ENCODE data around the gene PCDH9.

- no peak for TF ChIP-seq POLR2A (IDR thresholded peaks at IDR 0.05)
- TF ChIP-seq EP300 (IDR thresholded peaks at IDR 0.05): no peak
- TF ChIP-seq CTCF (IDR thresholded peaks at IDR 0.05): no peak
- no peak for TF ChIP-seq POLR2AphosphoS5 (IDR thresholded peaks at IDR 0.05)
These were observed 679.0 kb downstream of the PCDH9 start for GRCh38 chr13:66551128-66551527.

Data from upper lobe of left lung (tissue), 4 donors.